KOPT-K1 (cell line): Measurements from ENCODE around the gene PAIP2.
A peak's percentile ranks its signal among the peaks of the same experiment; 100 is the strongest.
"Not testable (repeated sequence)": the region's sequence is repeated elsewhere in the genome, so short reads cannot be mapped to it uniquely, and the experiment has no call there.

Source experiments
- H3K27ac ChIP-seq: fragments of 200-600 bp; sonication (generic); 2 replicates; pipeline ENCODE4 v1.5.1; 2016; ENCODE audit warnings: antibody characterized with exemption, mild to moderate bottlenecking, low read depth, low read length; ENCODE audit not compliant: poor library complexity, severe bottlenecking
- H3K36me3 ChIP-seq: fragments of 200-600 bp; sonication (generic); 2 replicates; pipeline ENCODE4 v1.5.1; 2017; ENCODE audit warnings: antibody characterized with exemption, mild to moderate bottlenecking, low read length, moderate library complexity; ENCODE audit not compliant: insufficient read depth
- H3K9me3 ChIP-seq: fragments of 200-600 bp; sonication (generic); 2 replicates; pipeline ENCODE4 v1.5.1; 2017; ENCODE audit warnings: antibody characterized with exemption, low read length, mild to moderate bottlenecking; ENCODE audit not compliant: insufficient read depth, poor library complexity, severe bottlenecking

The PAIP2 gene

DNA sequence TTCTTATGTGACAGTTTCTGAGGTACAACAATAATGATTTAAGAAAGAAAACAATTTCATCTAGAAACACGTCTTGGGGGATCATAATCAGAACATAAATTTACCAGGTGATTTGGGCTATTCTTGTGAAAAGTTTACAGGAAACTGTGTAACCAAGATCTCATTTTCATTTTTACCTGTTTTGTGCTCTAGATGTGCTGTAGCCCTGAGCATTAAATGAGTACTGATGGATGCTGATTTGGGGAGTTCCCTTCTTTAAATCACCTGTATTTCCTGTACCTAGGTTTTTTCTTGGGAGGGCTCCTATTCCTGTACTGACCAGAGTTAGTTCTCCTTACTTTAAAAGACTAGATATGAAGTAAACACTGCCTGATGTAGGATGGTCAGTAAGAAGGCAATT is 35.5 kb upstream of the PAIP2 start:
- no peaks in the 10 kb centered on the region for H3K9me3 ChIP-seq
- H3K27ac ChIP-seq: no peak overlapping the region
- H3K36me3 ChIP-seq: peaks cover 53% of the 10 kb centered on the region

DNA sequence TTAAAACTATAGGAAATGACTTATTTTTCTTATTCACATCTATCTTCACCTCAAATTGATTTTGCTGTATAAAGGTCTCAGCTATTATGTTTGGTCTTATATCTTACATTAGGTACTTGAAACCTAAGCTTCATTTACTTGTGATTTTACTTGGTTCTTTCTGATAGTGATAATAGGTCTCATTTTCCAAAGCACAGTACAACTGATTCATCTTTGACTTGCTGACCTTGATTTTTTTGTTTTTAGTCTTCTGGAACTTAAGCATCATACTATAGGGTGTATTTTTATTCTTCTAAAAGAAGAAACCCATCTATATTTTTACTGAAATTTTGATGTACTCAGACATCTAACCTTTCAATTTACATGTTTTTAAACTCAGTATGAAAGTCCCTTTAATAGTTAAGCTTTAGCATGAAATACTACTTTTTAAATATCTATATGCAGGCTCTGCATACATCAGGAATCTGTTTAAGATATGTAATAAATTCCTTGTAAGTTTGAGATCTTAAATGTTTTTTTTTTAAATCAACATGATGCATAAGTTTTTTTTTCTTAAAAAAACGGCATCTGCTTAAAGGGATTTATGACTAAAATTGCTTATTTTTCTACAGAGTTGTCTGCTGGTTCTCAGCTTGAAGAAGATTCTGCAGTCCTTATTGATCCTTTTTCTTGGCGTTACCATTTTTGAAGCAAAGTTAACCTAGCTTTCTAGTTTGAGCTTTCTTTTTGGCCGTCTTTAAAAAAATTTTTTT is 34.9 kb upstream of the PAIP2 start:
- H3K27ac ChIP-seq: no peak overlapping the region
- H3K9me3 ChIP-seq: no peaks in the 10 kb centered on the region
- H3K36me3 ChIP-seq: peaks cover 51% of the 10 kb centered on the region

DNA sequence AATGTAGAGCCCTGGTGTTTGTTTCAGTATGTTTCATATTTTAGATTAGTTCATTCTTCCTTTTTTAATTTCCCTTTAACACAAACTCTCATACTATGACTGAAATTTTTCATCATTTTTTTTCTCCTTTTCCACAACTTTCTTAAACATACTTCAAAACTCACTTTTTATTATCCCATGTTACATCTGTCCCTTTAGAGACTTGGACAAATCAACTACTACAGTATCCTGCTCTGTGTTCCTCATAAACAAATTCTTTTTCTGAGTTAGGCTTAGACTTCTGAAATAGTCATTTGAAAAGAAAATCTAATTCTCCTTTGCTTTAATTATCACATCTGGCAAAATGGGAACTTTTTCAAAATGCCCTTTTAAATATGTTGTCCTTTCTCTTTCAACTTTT is 32.9 kb upstream of the PAIP2 start:
- Histone ChIP-seq H3K27ac (no peak overlapping the region), H3K36me3 (peaks cover 61% of the 10 kb centered on the region), H3K9me3 (no peaks in the 10 kb centered on the region)

GRCh38 chr5:139310715-139311186 is 30.9 kb upstream of the PAIP2 start:
- H3K36me3 ChIP-seq: peaks cover 81% of the 10 kb centered on the region
- not testable (repeated sequence) for H3K9me3 ChIP-seq, H3K27ac ChIP-seq

GRCh38 chr5:139312075-139312474 is 29.6 kb upstream of the PAIP2 start:
- no peaks in the 10 kb centered on the region for H3K9me3 ChIP-seq
- H3K27ac ChIP-seq: no peak overlapping the region
- H3K36me3 ChIP-seq: peaks cover 94% of the 10 kb centered on the region

DNA sequence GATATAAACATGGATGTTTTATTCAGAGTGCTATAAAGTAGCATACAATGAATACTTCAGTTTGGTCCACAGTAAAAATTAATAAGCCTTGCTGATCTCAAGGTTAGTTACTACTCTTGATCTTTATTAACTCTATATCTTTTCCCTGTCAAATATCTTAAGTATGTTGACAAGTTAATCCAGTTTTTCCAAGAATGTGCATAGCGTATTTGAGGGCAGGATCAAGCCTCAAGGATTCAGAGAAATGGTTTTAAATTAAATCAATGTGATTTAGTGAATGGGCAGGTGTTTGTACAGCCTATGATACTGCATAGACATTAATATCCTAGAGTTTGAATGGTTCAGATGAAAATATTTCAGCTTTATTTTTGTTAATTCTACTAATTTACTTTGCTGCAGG is 27.4 kb upstream of the PAIP2 start:
- peaks cover 96% of the 10 kb centered on the region for H3K36me3 ChIP-seq
- H3K9me3 ChIP-seq: no peaks in the 10 kb centered on the region

GRCh38 chr5:139315056-139315615 is 26.5 kb upstream of the PAIP2 start:
- H3K9me3 ChIP-seq: no peaks in the 10 kb centered on the region
- H3K27ac ChIP-seq: no peak overlapping the region
- H3K36me3 ChIP-seq: peaks cover 97% of the 10 kb centered on the region

More for the DNA sequence above, 27.4 kb upstream of the PAIP2 start:
- no peak overlapping the region for H3K27ac ChIP-seq

DNA sequence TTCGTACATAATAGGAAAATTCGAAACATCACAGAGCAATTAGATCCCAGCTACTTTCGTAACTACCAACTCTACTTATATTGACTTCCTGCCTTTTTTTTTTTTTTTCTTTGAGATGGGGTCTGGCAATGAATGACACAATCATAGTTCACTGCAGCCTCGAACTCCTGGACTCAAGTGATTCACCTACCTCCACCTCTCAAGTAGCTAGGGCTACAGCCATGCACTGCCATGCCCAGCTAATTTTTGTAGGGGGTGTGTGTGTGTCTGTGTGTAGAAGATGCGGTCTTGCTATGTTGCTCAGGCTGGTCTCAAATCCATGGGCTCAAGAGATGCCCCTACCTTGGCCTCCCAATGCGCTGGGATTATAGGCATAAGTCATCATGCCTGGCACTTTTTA is 5.8 kb upstream of the PAIP2 start:
- Histone ChIP-seq H3K27ac (no peak overlapping the region), H3K9me3 (no peaks in the 10 kb centered on the region), H3K36me3 (peaks cover 41% of the 10 kb centered on the region)

- Histone ChIP-seq H3K27ac (no peak overlapping the region), H3K9me3 (no peaks in the 10 kb centered on the region)
These were observed 1.6 kb upstream of the PAIP2 start for GRCh38 chr5:139340051-139340450.

DNA sequence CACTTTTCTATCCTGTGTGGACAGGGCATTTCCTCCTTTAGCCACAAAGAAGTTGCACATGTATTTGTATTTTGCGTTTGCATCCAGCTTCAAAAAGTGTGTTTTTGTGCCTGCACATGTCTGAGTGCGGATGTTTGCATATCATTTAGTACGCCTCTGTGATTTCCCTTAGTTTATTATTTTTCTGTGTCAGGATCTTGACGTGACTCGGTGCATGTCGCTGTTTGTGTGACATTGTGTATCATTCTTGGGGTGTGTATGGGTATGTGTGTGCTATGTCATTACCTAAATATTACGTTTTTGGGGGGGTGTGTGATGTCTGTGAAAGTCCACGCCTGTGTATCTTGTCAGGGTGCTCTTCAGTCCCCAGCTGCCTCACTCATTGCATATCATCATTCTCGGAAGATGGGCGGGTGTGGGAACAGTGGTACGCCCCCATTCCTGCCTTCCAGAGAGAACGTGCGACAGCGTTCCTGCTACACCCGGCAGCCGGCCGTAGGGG is 416 bp upstream of the PAIP2 start:
- Histone ChIP-seq H3K36me3 (peaks cover 15% of the 10 kb centered on the region), H3K27ac (peak overlapping the region; percentile 79), H3K9me3 (no peaks in the 10 kb centered on the region)

More at GRCh38 chr5:139340051-139340450, 1.6 kb upstream of the PAIP2 start:
- H3K36me3 ChIP-seq: peaks cover 8% of the 10 kb centered on the region

DNA sequence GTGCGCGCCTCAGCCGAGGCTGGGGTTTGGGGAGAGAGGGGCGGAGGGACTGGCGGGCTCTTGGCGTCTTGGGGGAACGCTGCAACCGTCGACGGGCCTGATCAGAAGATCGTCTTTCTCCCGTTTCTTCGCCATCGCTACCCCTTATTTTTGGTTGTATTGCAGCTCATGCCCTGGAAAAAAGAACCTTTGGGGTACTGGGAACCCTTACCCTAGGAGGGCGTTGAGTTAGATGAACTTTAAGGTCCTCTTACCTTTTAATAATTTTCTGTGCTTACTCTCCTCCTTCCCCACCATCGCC is 719 bp downstream of the PAIP2 start:
- H3K9me3 ChIP-seq: no peaks in the 10 kb centered on the region
- H3K36me3 ChIP-seq: peaks cover 15% of the 10 kb centered on the region
- peak overlapping the region; percentile 79 for H3K27ac ChIP-seq

DNA sequence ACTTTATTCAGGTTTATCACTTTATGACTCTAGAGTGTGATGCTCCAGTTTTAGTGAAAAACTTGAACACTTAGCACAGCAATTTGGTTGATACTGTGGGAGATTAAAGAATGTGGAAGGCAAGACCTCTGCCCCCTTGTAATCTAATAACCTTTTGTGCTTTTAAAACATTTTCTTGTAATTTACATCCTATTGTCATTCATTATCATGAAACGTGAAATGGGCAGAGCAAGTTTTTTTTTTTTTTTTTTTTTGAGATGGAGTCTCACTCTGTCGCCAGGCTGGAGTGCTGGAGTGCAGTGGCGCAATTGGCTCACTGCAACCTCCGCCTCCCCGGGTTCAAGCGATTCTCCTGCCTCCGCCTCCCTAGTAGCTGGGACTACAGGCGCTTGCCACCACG is 1.8 kb downstream of the PAIP2 start:
- H3K9me3 ChIP-seq: no peaks in the 10 kb centered on the region
- peak overlapping the region; percentile 79 for H3K27ac ChIP-seq
- peaks cover 15% of the 10 kb centered on the region for H3K36me3 ChIP-seq

- Histone ChIP-seq H3K9me3 (no peaks in the 10 kb centered on the region), H3K27ac (no peak overlapping the region), H3K36me3 (peaks cover 18% of the 10 kb centered on the region)
These were observed 2.5 kb downstream of the PAIP2 start for GRCh38 chr5:139344177-139344576.

DNA sequence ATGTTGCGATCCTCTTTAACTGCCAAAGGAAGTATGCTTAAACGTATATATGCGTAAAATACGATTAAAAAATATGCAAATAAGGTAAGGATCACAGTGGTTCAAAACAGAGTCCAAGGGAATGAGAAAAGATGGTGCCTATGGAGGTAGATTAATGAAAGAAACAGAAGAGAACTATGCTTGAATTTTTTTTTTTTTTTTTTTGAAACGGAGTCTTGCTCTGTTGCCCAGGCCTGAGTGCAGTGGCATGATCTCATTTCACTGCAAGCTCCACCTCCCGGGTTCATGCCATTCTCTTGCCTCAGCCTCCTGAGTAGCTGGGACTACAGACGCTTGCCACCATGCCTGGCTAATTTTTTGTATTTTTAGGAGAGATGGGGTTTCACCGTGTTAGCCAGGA is 3.8 kb downstream of the PAIP2 start:
- H3K36me3 ChIP-seq: peaks cover 22% of the 10 kb centered on the region
- H3K27ac ChIP-seq, H3K9me3 ChIP-seq: not testable (repeated sequence)

- H3K9me3 ChIP-seq, H3K27ac ChIP-seq: not testable (repeated sequence)
- peaks cover 31% of the 10 kb centered on the region for H3K36me3 ChIP-seq
These were observed 6.2 kb downstream of the PAIP2 start for GRCh38 chr5:139347863-139348262.

DNA sequence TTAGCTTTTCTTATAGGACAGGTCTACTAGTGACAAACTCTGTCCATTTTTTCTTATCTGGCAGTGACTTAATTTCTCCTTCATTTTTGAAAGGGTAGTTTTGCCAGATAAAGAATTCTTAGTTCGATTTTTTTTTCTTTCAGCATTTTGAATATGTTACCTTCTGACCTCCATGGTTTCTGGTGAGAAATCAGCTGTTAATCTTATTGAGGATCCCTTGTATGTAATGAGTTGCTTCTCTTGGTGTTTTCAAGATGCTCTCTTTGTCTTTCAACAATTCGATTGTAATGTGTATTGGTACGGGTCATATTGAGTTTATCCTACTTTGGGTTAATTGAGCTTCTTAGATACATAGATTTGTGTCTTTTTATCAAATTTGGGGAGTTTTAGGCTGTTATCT is 12.5 kb downstream of the PAIP2 start:
- Histone ChIP-seq H3K9me3 (peaks cover 9% of the 10 kb centered on the region), H3K36me3 (peaks cover 26% of the 10 kb centered on the region), H3K27ac (no peak overlapping the region)
